Activated T-cell treated with anti-CD3 and anti-CD28 coated beads for 1 hour (primary cell): ENCODE measurements around the gene ASCC1.
"Not testable (repeated sequence)": the region's sequence is repeated elsewhere in the genome, so short reads cannot be mapped to it uniquely, and the experiment has no call there.

Experiments used
- DNase-seq: peaks from one replicate; pipeline ENCODE4 v3.0.0-alpha.2; 2020; ENCODE audit warnings: low read depth

ASCC1 gene

GRCh38 chr10:72219235-72219814 lies 3.2 kb upstream of the ASCC1 start:
- DNase-seq: no peak

GRCh38 chr10:72218726-72219125 lies 2.6 kb upstream of the ASCC1 start:
- DNase-seq: no peak

- DNase-seq: no peak
Observed at GRCh38 chr10:72218325-72218724, 2.2 kb upstream of the ASCC1 start.

- not testable (repeated sequence) for DNase-seq
Observed at GRCh38 chr10:72211832-72212231, 4.2 kb downstream of the ASCC1 start.

- not testable (repeated sequence) for DNase-seq
Observed at GRCh38 chr10:72211381-72211780, 4.7 kb downstream of the ASCC1 start.

- DNase-seq: not testable (repeated sequence)
Observed at GRCh38 chr10:72208526-72208925, 7.5 kb downstream of the ASCC1 start.

GRCh38 chr10:72206511-72207229 lies 9.4 kb downstream of the ASCC1 start:
- no peak for DNase-seq

- no peak for DNase-seq
Observed at GRCh38 chr10:72204724-72205123, 11.4 kb downstream of the ASCC1 start.

GRCh38 chr10:72204296-72204695 lies 11.8 kb downstream of the ASCC1 start:
- DNase-seq: no peak

- DNase-seq: no peak
Observed at GRCh38 chr10:72201293-72201692, 14.8 kb downstream of the ASCC1 start.

GRCh38 chr10:72200883-72201282 lies 15.2 kb downstream of the ASCC1 start:
- no peak for DNase-seq

GRCh38 chr10:72194949-72195348 lies 21.1 kb downstream of the ASCC1 start:
- DNase-seq: no peak

GRCh38 chr10:72186982-72187330 lies 29.1 kb downstream of the ASCC1 start:
- DNase-seq: no peak

- no peak for DNase-seq
Observed at GRCh38 chr10:72186258-72186981, 29.7 kb downstream of the ASCC1 start.

- DNase-seq: no peak
Observed at GRCh38 chr10:72184156-72184555, 31.9 kb downstream of the ASCC1 start.

- DNase-seq: no peak
Observed at GRCh38 chr10:72177454-72177853, 38.6 kb downstream of the ASCC1 start.

GRCh38 chr10:72176701-72177100 lies 39.4 kb downstream of the ASCC1 start:
- no peak for DNase-seq

GRCh38 chr10:72175149-72175548 lies 40.9 kb downstream of the ASCC1 start:
- no peak for DNase-seq

GRCh38 chr10:72174297-72174662 lies 41.8 kb downstream of the ASCC1 start:
- no peak for DNase-seq

GRCh38 chr10:72173619-72174296 lies 42.3 kb downstream of the ASCC1 start:
- no peak for DNase-seq

GRCh38 chr10:72173262-72173618 lies 42.8 kb downstream of the ASCC1 start:
- DNase-seq: no peak

- no peak for DNase-seq
Observed at GRCh38 chr10:72171175-72171630, 44.9 kb downstream of the ASCC1 start.

GRCh38 chr10:72170733-72171132 lies 45.3 kb downstream of the ASCC1 start:
- DNase-seq: no peak
